Endothelial cell of umbilical vein (primary cell): Measurements from ENCODE around the gene DPP6.

ENCODE experiments used
- JUN ChIP-seq: IDR thresholded peaks from 2 replicates; pipeline ENCODE4 v1.6.1; 2011; ENCODE audit warnings: borderline replicate concordance, low read depth; ENCODE audit not compliant: insufficient read length, insufficient read depth
- TF ChIP-seq, protein P1 (sequence below), 2 donors: IDR thresholded peaks; 1 replicate in 1 of 2; 2 replicates in 1 of 2; pipeline ENCODE4 v1.5.1; 2011; ENCODE audit warnings: low read length in 2 of 2, mild to moderate bottlenecking in 2 of 2, moderate library complexity in 2 of 2, control low read depth in 1 of 2, inconsistent platforms in 1 of 2, low read depth in 1 of 2; ENCODE audit not compliant: insufficient read depth in 1 of 2; ENCODE audit errors: extremely low read depth in 1 of 2

DNA sequence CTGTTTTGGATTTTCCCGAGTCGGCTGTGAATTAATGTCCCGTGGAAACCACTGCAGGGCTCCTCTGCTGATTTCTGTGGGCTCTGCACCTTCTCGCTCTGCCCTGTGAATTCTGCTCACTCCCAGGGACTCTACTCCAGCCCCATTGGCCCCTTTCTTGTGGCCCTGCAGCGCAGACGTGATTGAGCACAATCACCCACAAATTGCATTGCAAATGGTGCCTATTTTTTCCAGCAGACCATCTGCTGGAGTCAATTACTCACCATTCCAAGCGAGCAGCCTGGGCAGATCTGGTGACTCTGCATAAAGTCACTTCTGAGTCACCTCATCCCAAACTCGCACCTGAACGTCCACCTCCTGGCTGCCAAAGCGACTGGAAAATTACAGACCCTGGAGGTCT lies 714.9 kb downstream of the DPP6 start:
- TF ChIP-seq, protein P1, sequence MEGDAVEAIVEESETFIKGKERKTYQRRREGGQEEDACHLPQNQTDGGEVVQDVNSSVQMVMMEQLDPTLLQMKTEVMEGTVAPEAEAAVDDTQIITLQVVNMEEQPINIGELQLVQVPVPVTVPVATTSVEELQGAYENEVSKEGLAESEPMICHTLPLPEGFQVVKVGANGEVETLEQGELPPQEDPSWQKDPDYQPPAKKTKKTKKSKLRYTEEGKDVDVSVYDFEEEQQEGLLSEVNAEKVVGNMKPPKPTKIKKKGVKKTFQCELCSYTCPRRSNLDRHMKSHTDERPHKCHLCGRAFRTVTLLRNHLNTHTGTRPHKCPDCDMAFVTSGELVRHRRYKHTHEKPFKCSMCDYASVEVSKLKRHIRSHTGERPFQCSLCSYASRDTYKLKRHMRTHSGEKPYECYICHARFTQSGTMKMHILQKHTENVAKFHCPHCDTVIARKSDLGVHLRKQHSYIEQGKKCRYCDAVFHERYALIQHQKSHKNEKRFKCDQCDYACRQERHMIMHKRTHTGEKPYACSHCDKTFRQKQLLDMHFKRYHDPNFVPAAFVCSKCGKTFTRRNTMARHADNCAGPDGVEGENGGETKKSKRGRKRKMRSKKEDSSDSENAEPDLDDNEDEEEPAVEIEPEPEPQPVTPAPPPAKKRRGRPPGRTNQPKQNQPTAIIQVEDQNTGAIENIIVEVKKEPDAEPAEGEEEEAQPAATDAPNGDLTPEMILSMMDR (IDR thresholded peaks at IDR 0.05; ENCODE audit: extremely low read depth in 1 of 2, insufficient read depth in 1 of 2, low read depth in 1 of 2, low read length in 2 of 2), result no peak
- TF ChIP-seq JUN, result no peak
